ENCODE data around the gene PLEKHH2.
"Not testable (repeated sequence)": the region's sequence is repeated elsewhere in the genome, so short reads cannot be mapped to it uniquely, and the experiment has no call there.

Gene PLEKHH2

GRCh38 chr2:43637030-43637803 lies at the start of gene PLEKHH2:
TSS of gene PLEKHH2 (plus strand) at chr2:43637260. CDS start at chr2:43644674, 7,414 bp downstream.
- DNase-seq: peak; percentile 49

GRCh38 chr2:43592443-43592842 lies 44.6 kb upstream of the PLEKHH2 start:
- DNase-seq: no peak

GRCh38 chr2:43593254-43593653 lies 43.8 kb upstream of the PLEKHH2 start:
- no peak for DNase-seq

- no peak for DNase-seq
Measured at GRCh38 chr2:43594875-43595274, 42.2 kb upstream of the PLEKHH2 start.

GRCh38 chr2:43595603-43596412 lies 41.3 kb upstream of the PLEKHH2 start, which contains the start of gene THADA:
TSS of gene THADA (minus strand) at chr2:43596038. CDS start at chr2:43592392, 3,646 bp downstream.
- peak; percentile 94 for DNase-seq

GRCh38 chr2:43600596-43600995 lies 36.5 kb upstream of the PLEKHH2 start:
- DNase-seq: not testable (repeated sequence)

GRCh38 chr2:43604674-43605073 lies 32.4 kb upstream of the PLEKHH2 start:
- no peak for DNase-seq

GRCh38 chr2:43605079-43605655 lies 31.9 kb upstream of the PLEKHH2 start:
- no peak for DNase-seq

- no peak for DNase-seq
Measured at GRCh38 chr2:43605851-43606250, 31.2 kb upstream of the PLEKHH2 start.

- no peak for DNase-seq
Measured at GRCh38 chr2:43609290-43609918, 27.7 kb upstream of the PLEKHH2 start.

- DNase-seq: no peak
Measured at GRCh38 chr2:43610361-43610760, 26.7 kb upstream of the PLEKHH2 start.

GRCh38 chr2:43611987-43612894 lies 24.8 kb upstream of the PLEKHH2 start:
- no peak for DNase-seq

GRCh38 chr2:43612944-43613343 lies 24.1 kb upstream of the PLEKHH2 start:
- no peak for DNase-seq

- no peak for DNase-seq
Measured at GRCh38 chr2:43616967-43617680, 19.9 kb upstream of the PLEKHH2 start.

- DNase-seq: no peak
Measured at GRCh38 chr2:43619511-43619910, 17.5 kb upstream of the PLEKHH2 start.

- no peak for DNase-seq
Measured at GRCh38 chr2:43622931-43623451, 14.1 kb upstream of the PLEKHH2 start.

GRCh38 chr2:43631618-43632317 lies 5.3 kb upstream of the PLEKHH2 start:
- DNase-seq: no peak

- DNase-seq: peak; percentile 93
Measured at GRCh38 chr2:43634604-43635306, 2.3 kb upstream of the PLEKHH2 start.

GRCh38 chr2:43636153-43636552 lies 907 bp upstream of the PLEKHH2 start:
- not testable (repeated sequence) for DNase-seq

- DNase-seq: no peak
Measured at GRCh38 chr2:43636621-43637020, 439 bp upstream of the PLEKHH2 start.

Data from NCI-H2081 treated with DMSO at 0.1 percent for 48 hours (cell line).